ENCODE results near the gene DYNLT3. TPM values are rescaled to one million over a fixed set of nuclear protein-coding genes. Genes with fewer than 3 reads are reported as not detected.
A peak's percentile ranks its signal among the peaks of the same experiment; 100 is the strongest.

DYNLT3 gene, protein sequence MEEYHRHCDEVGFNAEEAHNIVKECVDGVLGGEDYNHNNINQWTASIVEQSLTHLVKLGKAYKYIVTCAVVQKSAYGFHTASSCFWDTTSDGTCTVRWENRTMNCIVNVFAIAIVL
- total RNA-seq (10 to 100 TPM; 40.0 to 42.2 TPM), polyA plus RNA-seq (10 to 100 TPM; 26.8 to 39.6 (median 33.8) TPM), total RNA-seq (26.6 to 90.9 (median 35.0) reads per million in 6 experiments)

- Mint-ChIP-seq H3K4me3 (peak within 1 kb of the TSS; percentile 78 to 92 (median 88)), H3K36me3 (peaks cover 0 to 5% (median 0%) of the 10 kb centered on the region in 3 donors), H3K4me1 (peaks cover 6 to 24% (median 18%) of the 10 kb centered on the region in 4 donors), H3K27ac (peak within 1 kb of the TSS; percentile 86 to 99 (median 96)), H3K27me3 (no peaks in the 10 kb centered on the region), H3K9me3 (peaks cover 0 to 2% (median 0%) of the 10 kb centered on the region in 9 donors)
- peak in 9 of 10 donors; percentile 64 to 91 (median 76) for DNase-seq
- peak; percentile 95 for ATAC-seq
- POLR2A ChIA-PET: no interaction called here
Measured at GRCh38 chrX:37846934-37847732, at the start of gene DYNLT3. Gene DYNLT3, minus strand, starts transcription at chrX:37847571. Its CDS starts 61 bp downstream, at chrX:37847510.

DNA sequence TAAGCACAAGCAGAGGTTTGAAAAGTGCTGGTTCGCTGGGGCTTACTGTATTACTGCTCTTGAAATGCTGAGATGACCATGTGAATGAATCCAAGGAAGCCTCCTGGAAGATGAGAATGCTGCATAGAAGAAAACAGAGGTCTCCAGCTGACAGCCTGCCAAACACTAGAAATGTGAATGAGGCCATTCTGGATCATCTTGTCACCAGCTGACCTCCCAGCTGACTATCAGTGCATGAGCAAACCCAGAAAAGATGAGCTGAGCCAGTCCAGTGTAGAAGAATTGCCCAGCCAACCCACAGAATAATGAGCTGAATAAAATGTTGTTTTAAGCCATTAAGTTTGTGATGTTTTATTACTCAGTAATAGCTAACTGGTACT lies 49.1 kb upstream of the DYNLT3 start:
- Mint-ChIP-seq H3K4me3 (no peak overlapping the region), H3K27me3 (peaks cover 3 to 10% (median 8%) of the 10 kb centered on the region in 5 donors), H3K4me1 (no peaks in the 10 kb centered on the region), H3K9me3 (no peaks in the 10 kb centered on the region), H3K36me3 (no peaks in the 10 kb centered on the region), H3K27ac (no peak overlapping the region)
- POLR2A ChIA-PET: no interaction called here
- DNase-seq (no peak), ATAC-seq (no peak)

- no peak overlapping the region for H3K4me3 Mint-ChIP-seq
- POLR2A ChIA-PET: no interaction called here
- peaks cover 3 to 10% (median 8%) of the 10 kb centered on the region in 5 donors for H3K27me3 Mint-ChIP-seq
- no peaks in the 10 kb centered on the region for H3K4me1 Mint-ChIP-seq
- H3K36me3 Mint-ChIP-seq: no peaks in the 10 kb centered on the region
- no peak overlapping the region for H3K27ac Mint-ChIP-seq
- no peaks in the 10 kb centered on the region for H3K9me3 Mint-ChIP-seq
- DNase-seq: no peak
- ATAC-seq: no peak
Measured at GRCh38 chrX:37895795-37896510, 48.6 kb upstream of the DYNLT3 start.

- Mint-ChIP-seq H3K36me3 (no peaks in the 10 kb centered on the region), H3K4me3 (no peak overlapping the region), H3K4me1 (no peaks in the 10 kb centered on the region), H3K27ac (no peak overlapping the region), H3K27me3 (peaks cover 3 to 10% (median 8%) of the 10 kb centered on the region in 5 donors), H3K9me3 (no peaks in the 10 kb centered on the region)
- ATAC-seq (no peak), DNase-seq (no peak)
- POLR2A ChIA-PET: no interaction called here
Measured at GRCh38 chrX:37894725-37895124, 47.4 kb upstream of the DYNLT3 start.

DNA sequence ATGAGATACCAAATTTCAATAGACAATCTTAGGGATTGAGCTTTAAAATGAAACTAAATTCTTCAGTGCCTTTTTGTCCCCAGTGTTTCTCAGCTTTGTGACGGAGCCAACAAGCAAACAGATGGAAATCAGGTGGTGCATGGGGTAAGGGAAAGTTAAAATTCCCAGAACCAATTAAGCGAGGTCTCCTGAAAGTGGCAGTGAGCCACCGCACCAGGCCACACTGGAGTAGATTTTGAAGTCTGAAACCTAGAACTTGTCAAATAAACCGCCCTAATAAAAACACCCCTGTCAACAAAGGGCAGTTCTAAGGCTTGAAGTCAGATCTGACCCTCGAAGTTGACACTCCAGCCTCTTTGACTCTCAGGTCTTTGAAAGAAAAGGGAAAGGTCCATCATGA lies 40.6 kb upstream of the DYNLT3 start:
- no peak overlapping the region for H3K27ac Mint-ChIP-seq
- H3K27me3 Mint-ChIP-seq: no peaks in the 10 kb centered on the region
- POLR2A ChIA-PET: no interaction called here
- H3K4me1 Mint-ChIP-seq: no peaks in the 10 kb centered on the region
- no peak overlapping the region for H3K4me3 Mint-ChIP-seq
- no peaks in the 10 kb centered on the region for H3K36me3 Mint-ChIP-seq
- ATAC-seq: no peak
- H3K9me3 Mint-ChIP-seq: peaks cover 0 to 4% (median 0%) of the 10 kb centered on the region in 9 donors
- no peak for DNase-seq

GRCh38 chrX:37887347-37887746 lies 40.0 kb upstream of the DYNLT3 start:
- ATAC-seq: no peak
- H3K27me3 Mint-ChIP-seq: peaks cover 0 to 4% (median 1%) of the 10 kb centered on the region in 5 donors
- H3K36me3 Mint-ChIP-seq: no peaks in the 10 kb centered on the region
- H3K4me1 Mint-ChIP-seq: no peaks in the 10 kb centered on the region
- POLR2A ChIA-PET: no interaction called here
- H3K27ac Mint-ChIP-seq: no peak overlapping the region
- H3K9me3 Mint-ChIP-seq: peaks cover 0 to 4% (median 0%) of the 10 kb centered on the region in 9 donors
- no peak for DNase-seq
- H3K4me3 Mint-ChIP-seq: no peak overlapping the region

- ATAC-seq (no peak), DNase-seq (no peak)
- H3K9me3 Mint-ChIP-seq: peaks cover 0 to 4% (median 0%) of the 10 kb centered on the region in 9 donors
- peaks cover 0 to 12% (median 8%) of the 10 kb centered on the region in 5 donors for H3K27me3 Mint-ChIP-seq
- no peak overlapping the region for H3K27ac Mint-ChIP-seq
- H3K36me3 Mint-ChIP-seq: no peaks in the 10 kb centered on the region
- POLR2A ChIA-PET: no interaction called here
- no peaks in the 10 kb centered on the region for H3K4me1 Mint-ChIP-seq
- no peak overlapping the region for H3K4me3 Mint-ChIP-seq
Measured at GRCh38 chrX:37883196-37883595, 35.8 kb upstream of the DYNLT3 start.

GRCh38 chrX:37879692-37880091 lies 32.3 kb upstream of the DYNLT3 start:
- no peaks in the 10 kb centered on the region for H3K4me1 Mint-ChIP-seq
- no peak overlapping the region for H3K27ac Mint-ChIP-seq
- H3K36me3 Mint-ChIP-seq: no peaks in the 10 kb centered on the region
- peaks cover 0 to 3% (median 0%) of the 10 kb centered on the region in 9 donors for H3K9me3 Mint-ChIP-seq
- DNase-seq (no peak), ATAC-seq (no peak)
- H3K4me3 Mint-ChIP-seq: no peak overlapping the region
- H3K27me3 Mint-ChIP-seq: peaks cover 0 to 16% (median 8%) of the 10 kb centered on the region in 5 donors
- POLR2A ChIA-PET: no interaction called here

DNA sequence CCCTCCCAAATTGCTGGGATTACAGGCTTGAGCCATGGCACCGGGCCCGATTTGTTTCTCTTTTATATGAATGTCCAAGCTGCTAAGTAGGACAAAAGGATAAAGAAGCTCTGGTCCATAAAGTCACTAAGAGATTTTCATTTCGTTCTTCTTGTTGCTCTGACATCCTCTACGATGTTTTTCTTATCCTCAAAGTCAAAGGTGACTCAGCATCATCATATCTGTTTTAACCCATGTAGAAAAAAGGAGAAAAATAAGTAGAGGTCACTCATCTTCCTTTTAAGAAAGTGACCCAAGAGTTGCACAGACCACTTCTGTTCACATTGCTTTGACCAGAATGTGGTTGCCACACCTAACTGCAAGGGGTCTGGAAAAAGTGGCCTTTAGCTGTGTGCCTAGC lies 29.3 kb upstream of the DYNLT3 start:
- Mint-ChIP-seq H3K9me3 (no peaks in the 10 kb centered on the region), H3K4me3 (no peak overlapping the region), H3K27ac (no peak overlapping the region), H3K36me3 (no peaks in the 10 kb centered on the region), H3K27me3 (peaks cover 0 to 6% (median 3%) of the 10 kb centered on the region in 5 donors), H3K4me1 (no peaks in the 10 kb centered on the region)
- POLR2A ChIA-PET: no interaction called here
- ATAC-seq (no peak), DNase-seq (no peak)

DNA sequence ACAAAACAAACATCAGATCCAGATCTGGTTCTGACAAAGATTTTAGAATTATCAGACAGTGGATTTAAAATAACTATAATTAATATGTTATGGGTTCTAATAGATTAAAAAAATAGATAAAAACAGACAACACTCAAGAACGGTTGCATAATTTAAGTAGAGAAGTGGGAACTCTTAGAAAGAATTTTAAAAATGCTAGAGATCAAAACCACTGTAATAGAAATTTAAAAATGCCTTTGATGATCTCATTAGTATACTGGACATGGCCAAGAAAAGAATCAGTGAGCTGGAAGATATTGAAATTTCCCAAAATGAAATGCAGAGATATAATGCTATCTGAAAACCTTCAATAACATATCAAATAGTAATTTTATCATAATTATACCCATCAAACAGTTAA lies 28.3 kb upstream of the DYNLT3 start:
- H3K4me1 Mint-ChIP-seq: no peaks in the 10 kb centered on the region
- ATAC-seq: no peak
- POLR2A ChIA-PET: no interaction called here
- no peak for DNase-seq
- no peaks in the 10 kb centered on the region for H3K9me3 Mint-ChIP-seq
- H3K4me3 Mint-ChIP-seq: no peak overlapping the region
- peaks cover 0 to 6% (median 3%) of the 10 kb centered on the region in 5 donors for H3K27me3 Mint-ChIP-seq
- no peak overlapping the region for H3K27ac Mint-ChIP-seq
- no peaks in the 10 kb centered on the region for H3K36me3 Mint-ChIP-seq

DNA sequence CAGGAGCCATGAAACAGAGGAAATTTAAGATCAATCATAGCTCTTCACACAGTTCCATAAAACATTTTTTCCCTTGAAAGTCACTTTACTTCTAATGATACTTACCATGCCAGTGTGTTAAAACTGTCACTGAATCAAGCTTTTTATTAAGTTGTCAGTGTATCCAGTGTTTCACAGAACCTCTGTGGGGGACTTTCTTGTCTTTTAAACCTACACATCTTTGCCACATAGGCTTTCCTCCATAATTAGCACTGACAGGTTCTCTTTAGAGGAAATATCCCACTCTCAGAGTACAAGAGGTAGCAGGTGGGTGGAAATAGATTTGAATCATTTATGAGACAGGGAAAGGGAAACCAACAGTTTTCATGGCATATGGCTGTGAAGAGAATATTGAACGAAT lies 25.8 kb upstream of the DYNLT3 start:
- H3K36me3 Mint-ChIP-seq: no peaks in the 10 kb centered on the region
- no peak overlapping the region for H3K4me3 Mint-ChIP-seq
- POLR2A ChIA-PET: no interaction called here
- no peak for ATAC-seq
- no peak overlapping the region for H3K27ac Mint-ChIP-seq
- no peaks in the 10 kb centered on the region for H3K4me1 Mint-ChIP-seq
- peaks cover 0 to 8% (median 0%) of the 10 kb centered on the region in 9 donors for H3K9me3 Mint-ChIP-seq
- H3K27me3 Mint-ChIP-seq: peaks cover 0 to 18% (median 3%) of the 10 kb centered on the region in 5 donors
- no peak for DNase-seq

GRCh38 chrX:37872303-37872655 lies 24.9 kb upstream of the DYNLT3 start:
- POLR2A ChIA-PET: no interaction called here
- no peak overlapping the region for H3K27ac Mint-ChIP-seq
- H3K4me1 Mint-ChIP-seq: peaks cover 3 to 9% (median 5%) of the 10 kb centered on the region in 4 donors
- no peak for ATAC-seq
- peaks cover 0 to 13% (median 3%) of the 10 kb centered on the region in 5 donors for H3K27me3 Mint-ChIP-seq
- H3K9me3 Mint-ChIP-seq: peaks cover 0 to 9% (median 0%) of the 10 kb centered on the region in 9 donors
- no peak overlapping the region for H3K4me3 Mint-ChIP-seq
- DNase-seq: no peak
- H3K36me3 Mint-ChIP-seq: peaks cover 0 to 2% (median under 1%) of the 10 kb centered on the region in 3 donors
